NCI-H2081 (cell line): ENCODE data around the gene ATRIP.
"Not testable (repeated sequence)": the region's sequence is repeated elsewhere in the genome, so short reads cannot be mapped to it uniquely, and the experiment has no call there.

Experiments used
- DNase-seq, 2 experiments: peaks; one replicate each; lab custom pipeline; 2025; lab: John Stamatoyannopoulos, UW

ATRIP gene

DNA sequence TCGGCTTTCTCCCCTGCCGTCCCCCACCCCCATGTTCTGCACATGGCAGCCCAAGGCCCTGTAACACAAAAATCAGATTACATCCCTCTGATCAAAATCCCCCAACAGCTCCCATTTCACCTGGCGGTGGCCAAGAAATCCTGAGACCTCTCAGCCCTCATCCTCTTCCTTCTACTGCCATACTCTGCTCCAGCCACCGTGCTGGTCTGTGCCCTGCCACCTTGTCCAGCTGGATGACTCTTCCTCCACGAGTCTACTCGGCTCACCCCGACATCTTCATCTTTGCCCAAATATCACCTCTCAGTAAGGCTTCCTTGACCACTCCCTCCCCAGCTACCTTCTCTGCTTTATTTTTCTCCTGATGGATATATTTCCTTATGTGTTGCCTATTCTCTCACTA, 9.7 kb upstream of the ATRIP start:
- no peak for DNase-seq

DNA sequence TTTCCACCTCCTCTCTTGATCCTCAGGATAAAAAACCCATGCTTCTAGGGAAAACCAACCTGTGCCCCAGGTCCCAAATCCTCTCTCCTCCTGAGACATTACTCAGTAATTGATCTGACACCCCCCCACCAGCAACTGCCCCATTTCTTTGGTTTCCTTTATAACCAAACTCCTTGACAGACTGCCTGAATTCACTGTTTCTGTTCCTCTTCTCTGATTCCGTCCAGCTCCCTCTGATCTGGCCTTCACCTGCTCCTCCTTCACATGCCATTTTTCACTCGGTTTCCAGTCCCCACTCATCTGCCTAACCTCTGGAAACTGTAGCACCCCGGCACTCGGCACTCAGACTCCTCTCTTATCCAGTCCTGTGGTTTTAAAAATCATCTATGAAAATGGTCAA, 8.7 kb upstream of the ATRIP start:
- no peak for DNase-seq

DNA sequence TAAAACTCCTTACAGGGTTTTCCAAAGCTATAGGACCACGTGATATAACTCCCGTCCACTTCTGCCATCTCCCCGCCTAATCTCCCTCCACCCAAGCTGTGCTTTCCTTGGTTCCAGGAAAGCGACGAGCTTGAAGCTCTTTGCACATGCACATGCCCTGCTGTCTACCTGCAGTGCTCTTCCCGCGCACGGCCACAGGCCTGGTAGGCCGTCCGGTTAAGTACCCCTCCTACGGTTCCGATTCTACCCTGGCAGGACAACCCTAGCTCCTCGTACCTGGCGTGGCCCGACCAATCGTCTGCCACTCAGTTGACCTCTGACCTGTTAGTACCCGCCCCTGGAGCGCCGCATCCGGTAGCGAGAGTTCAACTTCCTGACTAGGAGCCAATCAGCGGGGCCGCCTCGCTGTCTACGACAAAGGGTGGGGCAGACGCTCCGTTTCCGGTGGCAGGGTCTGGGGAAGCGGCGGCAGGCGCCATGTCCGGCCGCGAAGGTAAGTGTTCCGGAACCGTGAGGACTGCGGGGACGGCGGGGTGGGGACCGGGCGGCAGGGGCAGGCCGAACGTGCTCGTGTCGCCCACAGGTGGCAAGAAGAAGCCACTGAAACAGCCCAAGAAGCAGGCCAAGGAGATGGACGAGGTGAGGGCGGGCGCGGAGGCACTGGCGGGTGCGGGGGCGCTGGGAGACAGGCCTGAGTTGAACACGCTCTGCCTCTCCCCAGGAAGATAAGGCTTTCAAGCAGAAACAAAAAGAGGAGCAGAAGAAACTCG, 6.5 kb upstream of the ATRIP start, which contains the start of the genes CCDC51 and TMA7:
Gene CCDC51 (minus strand): TSS at position 300 of the 770 bp plus-strand sequence. CDS start 4,991 bp downstream, outside the sequence.
Gene TMA7 (plus strand): TSS at position 438 of the 770 bp plus-strand sequence. CDS start 40 bp downstream, at position 478.
- peak; percentile 92 to 96 for DNase-seq

DNA sequence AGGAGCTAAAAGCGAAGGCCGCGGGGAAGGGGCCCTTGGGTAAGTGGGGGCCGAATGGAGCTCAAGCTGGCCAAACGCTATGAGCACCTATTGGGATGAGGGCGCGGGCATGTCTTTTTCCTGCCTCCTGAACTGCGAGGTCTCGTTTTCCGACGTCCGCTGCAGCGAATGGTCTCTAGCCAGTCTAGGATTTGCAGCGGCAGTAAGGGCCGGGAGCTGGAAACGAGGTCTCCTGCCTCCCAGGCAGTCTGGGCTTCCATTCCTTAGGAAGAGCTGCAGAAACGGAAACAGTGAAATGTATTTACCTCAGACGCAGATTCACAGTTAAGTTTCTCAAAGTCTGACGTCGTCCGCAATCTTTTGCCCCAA, 6.0 kb upstream of the ATRIP start:
- DNase-seq: no peak

DNA sequence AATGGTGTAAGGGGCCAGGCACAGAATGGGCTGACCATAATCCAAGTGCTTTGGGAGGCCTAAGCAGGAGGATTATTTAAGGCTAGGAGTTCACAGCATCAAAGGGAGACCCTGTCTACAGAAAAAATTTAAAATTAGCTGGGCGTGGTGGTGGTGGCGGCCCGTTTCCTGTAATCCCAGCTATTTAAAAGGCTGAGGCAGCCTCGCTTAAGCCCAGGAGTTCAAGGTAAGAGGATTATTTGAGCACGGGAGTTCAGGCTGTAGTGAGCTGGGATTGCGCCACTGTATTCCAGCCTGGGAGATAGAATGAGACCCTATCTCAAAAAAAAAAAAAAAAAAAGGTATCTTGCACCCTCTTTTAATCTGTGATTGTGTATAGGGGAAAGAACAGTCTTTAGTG, 4.6 kb upstream of the ATRIP start:
- no peak for DNase-seq

DNA sequence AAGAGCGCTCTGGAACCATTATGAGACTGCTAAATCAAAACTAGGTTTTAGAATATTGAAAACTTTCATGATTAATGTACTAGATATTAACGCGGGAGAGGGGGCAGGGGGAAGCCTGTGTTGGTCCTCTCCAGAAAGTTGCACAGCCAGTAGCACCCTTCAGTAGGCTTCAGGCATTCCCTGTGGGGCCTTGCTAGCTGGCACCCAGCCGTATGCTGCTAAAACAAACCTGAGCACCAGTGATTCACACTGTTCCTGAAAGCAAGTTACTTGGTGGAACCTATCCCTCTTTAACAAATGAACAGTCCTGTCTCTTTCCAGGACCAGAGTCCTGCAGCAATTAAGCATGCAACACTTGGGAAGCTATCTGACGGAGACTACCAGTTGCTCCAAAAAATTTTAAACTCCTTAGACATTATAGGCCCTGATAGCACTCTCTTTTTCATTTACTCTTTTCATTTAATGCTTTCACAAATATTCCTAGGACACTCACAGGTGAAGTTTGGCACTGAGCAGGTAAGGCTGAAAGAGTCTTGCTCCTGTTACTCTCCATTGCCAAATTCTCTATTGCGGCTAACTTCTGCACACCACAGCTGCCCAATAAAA, 1.2 kb upstream of the ATRIP start:
- DNase-seq: no peak

DNA sequence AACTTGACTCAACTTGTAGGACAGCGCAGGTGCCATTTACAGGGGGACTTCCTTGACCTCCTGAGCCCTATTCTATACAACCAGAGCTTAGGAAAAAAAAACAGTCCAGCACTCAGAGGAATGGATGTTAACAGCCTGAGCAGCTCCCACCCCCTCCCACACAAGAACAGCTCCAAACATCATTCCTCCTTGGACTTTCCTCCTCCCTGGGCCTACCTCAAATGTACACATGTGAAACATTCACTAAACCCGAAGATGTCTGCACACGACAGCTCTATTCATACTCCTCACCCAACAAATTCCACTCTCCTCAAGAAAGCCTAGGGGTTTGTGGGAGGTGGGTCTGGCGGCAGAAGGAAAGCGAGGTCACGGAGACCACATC, 503 bp upstream of the ATRIP start:
- no peak for DNase-seq

DNA sequence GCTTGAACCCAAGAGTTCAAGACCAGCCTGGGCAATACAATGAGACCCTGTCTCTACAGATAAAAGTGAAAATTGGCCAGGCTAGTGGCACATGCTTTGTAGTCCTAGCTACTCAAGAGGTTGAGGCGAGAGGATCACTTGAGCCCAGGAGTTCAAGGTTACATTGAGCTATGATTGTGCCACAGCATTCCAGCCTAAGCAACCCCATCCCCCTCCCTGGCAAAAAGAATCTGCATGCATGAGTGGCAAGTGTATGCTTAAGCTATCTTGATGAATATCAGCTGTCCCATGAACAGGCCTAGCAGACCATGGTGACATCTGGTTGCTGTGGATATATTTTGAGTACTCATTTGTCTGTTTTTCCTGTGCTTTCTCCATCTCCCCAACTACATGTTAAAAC, 4.7 kb downstream of the ATRIP start:
- no peak for DNase-seq

DNA sequence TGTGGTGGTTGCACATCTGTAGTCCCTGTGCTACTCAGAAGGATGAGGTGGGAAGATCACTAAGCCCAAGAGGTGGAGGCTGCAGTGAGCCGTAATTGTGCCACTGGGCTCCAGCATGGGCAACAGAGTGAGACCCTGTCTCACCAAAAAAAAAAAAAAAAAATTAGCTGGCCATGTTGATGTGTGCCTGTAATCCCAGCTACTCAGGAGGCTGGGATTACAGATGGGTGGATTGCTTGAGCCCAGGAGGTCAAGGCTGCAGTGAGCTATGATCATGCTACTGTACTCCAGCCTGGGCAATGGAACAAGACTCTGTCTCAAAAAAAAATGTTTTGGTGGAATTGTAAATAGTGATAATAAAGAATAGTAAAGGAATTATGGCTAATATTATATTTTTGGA, 9.9 kb downstream of the ATRIP start:
- DNase-seq: no peak

DNA sequence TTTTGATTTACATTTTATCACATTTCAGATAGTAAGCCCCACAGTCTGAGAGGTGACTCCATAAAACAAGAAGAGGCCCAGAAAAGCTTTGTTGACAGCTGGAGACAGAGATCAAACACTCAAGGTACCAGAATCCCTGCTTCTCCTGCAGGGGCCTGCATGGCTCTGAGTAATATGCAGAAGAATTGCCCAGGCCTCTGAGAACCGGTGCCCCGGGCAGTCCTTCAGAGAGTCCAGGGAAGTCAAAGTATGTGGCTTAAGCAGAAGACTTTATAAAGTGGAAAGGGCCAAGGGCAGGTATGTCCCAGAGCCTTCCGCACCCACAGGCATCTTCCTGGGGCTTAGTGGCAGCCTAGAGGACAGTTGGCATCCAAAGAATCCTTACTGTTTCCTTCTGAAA, 12.8 kb downstream of the ATRIP start:
- DNase-seq: no peak

DNA sequence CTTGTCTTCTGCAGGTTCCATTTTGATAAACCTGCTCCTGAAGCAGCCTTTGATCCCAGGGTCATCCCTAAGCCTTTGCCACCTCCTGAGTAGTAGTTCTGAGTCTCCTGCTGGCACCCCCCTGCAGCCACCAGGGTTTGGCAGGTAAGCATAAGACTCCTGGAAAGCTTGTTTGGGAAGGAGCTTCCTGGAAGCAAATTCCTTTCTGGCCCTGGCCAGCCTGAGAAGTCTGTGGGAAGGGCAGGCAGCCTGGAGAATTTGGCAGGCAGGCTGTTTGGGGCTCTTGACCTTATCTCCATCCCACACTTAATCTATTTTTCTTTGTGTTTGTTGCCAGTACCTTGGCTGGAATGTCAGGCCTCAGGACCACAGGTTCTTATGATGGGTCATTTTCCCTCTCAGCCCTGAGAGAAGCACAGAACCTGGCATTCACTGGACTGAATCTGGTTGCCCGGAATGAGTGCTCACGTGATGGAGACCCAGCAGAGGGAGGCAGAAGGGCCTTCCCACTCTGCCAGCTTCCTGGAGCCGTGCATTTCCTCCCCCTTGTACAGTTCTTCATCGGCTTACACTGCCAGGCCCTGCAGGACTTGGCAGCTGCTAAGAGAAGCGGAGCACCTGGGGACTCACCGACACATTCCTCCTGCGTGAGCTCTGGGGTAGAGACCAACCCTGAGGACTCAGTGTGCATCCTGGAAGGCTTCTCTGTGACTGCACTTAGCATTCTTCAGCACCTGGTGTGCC, 13.4 kb downstream of the ATRIP start:
- DNase-seq: no peak

DNA sequence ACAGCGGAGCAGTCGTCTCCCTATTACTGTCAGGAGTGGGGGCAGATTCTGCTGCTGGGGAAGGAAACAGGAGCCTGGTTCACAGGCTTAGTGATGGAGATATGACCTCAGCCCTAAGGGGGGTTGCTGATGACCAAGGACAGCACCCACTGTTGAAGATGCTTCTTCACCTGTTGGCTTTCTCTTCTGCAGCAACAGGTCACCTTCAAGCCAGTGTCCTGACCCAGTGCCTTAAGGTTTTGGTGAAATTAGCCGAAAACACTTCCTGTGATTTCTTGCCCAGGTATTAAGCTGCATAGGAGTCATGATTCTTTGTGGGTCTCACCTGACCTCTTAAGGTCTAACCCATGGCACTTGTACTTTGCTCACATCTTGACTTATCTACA, 14.0 kb downstream of the ATRIP start:
- no peak for DNase-seq

DNA sequence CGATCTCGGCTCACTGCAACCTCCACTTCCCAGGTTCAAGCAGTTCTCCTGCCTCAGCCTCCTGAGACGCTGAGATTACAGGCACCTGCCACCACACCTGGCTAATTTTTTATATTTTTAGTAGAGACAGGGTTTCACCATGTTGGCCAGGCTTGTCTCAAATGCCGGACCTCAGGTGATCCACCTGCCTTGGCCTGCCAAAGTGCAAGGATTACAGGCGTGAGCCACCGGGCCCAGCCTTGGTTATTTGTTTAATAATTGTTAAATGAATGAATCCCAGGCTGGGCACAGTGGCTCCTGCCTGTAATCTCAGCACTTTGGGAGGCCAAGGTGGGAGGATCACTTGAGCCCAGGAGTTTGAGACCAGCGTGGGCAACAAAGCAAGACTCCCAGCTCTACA, 15.2 kb downstream of the ATRIP start:
- DNase-seq: not testable (repeated sequence)

DNA sequence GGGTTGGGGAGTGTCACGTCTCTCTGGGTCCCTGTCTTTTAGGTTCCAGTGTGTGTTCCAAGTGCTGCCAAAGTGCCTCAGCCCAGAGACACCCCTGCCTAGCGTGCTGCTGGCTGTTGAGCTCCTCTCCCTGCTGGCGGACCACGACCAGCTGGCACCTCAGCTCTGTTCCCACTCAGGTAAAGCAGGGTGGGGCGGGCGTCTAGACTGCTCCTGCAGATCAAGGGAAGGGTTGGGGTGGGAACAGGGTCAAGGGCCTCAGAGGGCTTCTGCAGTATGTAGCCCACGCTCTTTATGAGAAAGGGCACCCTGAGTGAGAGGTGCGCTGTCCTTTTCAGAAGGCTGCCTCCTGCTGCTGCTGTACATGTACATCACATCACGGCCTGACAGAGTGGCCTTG, 17.2 kb downstream of the ATRIP start:
- no peak for DNase-seq

DNA sequence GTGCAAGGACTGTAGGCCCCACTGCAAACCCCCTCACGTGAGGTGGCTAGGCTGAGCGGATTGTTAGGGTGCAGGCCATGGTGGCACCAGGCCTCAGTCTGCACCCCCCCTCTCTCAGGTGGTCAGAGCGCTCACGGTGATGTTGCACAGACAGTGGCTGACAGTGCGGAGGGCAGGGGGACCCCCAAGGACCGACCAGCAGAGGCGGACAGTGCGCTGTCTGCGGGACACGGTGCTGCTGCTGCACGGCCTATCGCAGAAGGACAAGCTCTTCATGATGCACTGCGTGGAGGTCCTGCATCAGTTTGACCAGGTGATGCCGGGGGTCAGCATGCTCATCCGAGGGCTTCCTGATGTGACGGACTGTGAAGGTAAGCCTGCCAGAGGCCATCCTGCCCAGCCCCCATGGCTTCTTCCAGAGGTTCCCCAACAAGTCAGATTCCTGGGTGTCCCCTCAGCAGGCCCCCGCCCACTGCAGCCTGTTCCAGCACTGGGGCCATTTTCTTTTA, 18.2 kb downstream of the ATRIP start:
- no peak for DNase-seq

DNA sequence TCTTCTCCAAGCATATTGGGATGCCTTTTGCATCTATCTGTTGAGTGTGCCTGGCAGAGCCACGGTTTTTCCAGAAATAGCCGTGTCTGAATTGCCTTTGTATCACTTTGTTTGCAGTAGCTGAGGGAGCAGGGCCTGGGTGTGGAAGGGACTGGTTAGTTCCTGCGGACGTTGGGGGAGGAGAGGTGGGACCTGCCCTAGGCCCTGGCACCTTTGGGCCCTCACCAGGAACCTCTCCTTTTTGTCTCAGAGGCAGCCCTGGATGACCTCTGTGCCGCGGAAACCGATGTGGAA, 18.6 kb downstream of the ATRIP start:
- no peak for DNase-seq

DNA sequence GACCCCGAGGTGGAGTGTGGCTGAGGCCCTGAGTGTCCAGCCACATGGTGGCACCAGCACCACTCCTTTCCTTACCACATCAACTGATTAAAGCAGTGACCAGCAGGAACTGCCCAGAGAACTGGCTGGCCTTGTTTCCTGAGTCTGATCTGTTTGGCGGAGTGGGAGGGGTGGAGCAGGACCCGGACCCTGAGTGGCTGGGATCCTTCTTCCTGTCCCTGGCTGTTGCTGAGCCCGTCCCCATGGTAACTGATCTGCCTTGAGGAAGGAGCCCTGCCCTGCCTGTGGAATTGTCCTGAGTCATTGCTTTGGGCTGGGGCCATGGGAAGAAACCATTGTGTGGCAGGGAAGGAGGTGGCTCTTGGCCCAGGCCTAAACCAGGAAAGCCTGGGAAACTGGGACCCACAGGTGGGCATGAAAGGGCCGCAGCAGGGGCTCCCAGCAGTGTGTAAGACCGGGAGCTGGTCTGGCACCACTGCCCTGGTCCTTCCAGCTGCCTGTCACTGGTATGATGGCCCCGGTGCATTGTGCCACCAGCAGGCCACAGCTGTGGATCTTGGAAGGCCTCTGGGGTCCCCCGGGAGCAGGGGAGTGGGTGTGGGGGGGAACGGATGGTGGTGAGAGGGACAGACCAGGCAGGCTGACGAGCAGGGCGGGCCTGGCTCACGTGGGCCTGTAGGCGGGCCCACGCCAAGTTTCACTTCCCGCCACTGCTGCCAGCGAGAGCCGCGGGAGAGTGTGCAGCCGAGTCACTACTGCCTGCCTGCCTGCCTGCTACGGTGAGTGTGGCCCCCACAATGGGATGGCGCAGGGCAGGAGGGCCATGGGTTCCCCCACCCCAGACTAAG, 19.2 kb downstream of the ATRIP start:
- DNase-seq: peak; percentile 79 to 85

DNA sequence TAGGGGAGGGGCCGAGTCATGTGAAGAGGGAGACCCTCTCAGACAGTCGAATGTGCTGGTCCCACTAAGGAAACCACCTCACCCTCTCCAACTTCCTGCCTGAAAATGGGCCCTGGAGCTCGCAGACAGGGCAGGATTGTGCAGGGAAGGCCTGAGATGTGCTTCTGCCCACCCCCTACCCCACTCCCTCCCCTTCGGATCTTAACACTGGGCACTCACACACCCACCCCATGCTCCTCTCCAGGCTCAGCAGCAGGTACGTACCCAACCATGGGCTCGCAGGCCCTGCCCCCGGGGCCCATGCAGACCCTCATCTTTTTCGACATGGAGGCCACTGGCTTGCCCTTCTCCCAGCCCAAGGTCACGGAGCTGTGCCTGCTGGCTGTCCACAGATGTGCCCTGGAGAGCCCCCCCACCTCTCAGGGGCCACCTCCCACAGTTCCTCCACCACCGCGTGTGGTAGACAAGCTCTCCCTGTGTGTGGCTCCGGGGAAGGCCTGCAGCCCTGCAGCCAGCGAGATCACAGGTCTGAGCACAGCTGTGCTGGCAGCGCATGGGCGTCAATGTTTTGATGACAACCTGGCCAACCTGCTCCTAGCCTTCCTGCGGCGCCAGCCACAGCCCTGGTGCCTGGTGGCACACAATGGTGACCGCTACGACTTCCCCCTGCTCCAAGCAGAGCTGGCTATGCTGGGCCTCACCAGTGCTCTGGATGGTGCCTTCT, 20.0 kb downstream of the ATRIP start:
- peak in 1 of 2 experiments; percentile 17 for DNase-seq

DNA sequence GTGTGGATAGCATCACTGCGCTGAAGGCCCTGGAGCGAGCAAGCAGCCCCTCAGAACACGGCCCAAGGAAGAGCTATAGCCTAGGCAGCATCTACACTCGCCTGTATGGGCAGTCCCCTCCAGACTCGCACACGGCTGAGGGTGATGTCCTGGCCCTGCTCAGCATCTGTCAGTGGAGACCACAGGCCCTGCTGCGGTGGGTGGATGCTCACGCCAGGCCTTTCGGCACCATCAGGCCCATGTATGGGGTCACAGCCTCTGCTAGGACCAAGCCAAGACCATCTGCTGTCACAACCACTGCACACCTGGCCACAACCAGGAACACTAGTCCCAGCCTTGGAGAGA, 20.5 kb downstream of the ATRIP start:
- DNase-seq: no peak

DNA sequence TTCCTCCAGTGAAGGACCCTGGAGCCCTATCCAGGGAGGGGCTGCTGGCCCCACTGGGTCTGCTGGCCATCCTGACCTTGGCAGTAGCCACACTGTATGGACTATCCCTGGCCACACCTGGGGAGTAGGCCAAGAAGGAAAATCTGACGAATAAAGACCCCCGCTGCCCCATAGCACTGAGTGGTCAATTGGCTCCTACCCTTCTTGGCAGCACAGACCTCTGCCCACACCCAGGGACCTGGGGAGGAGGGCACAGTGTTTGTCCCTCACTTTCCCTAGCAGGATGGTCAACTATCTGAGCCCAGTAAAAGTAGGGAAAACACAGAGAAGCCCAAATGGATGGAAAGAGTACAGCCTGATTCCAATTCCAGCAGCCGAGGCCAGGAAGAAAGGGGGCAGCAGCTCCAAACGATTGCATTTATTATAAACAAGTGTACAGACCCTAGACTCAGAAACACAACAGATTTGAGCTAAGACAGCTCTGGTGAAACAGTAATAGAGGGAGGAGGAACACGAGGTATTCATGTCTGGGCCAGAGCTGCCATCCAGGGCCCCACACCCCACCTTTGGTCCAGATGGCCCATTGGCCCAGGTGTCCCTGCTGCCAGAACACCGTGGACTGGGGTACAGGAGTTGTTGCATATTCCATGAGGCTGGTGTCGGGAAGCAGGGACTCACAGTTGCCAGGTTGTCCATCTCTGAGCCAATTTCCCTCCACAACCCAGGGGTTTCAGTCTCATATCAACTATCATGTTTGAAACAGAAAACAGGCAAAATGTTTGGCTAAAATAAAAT, 21.1 kb downstream of the ATRIP start:
- no peak for DNase-seq

DNA sequence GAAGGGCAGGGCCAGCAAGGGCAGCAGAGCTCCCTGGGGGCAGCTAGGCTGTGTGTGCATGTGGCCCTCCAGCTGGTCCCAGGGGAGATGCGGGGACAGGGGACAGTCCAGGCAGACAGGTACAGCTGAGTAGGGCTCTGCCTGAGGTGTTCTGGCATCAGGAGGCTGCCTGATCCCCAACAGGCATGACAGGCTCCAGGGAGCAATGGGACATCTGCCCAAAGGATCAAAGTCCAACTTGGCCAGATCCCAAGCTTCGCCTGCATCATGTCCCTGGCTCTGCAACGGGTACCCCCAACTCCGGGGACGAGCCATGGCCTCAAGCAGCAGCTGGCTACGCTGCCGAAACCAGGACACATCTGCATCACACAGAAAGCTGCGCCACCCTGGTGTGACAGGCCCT, 21.8 kb downstream of the ATRIP start:
- DNase-seq: no peak
